Osteocyte (in vitro differentiated cells): ENCODE results near the gene AACS. TPM values are rescaled to one million over a fixed set of nuclear protein-coding genes. Genes with fewer than 3 reads are reported as not detected.

ENCODE experiments used
- DNase-seq: peaks from one replicate; pipeline ENCODE4 v3.0.0; 2021; ENCODE audit warnings: mixed read lengths; ENCODE audit not compliant: unreplicated experiment; ENCODE audit errors: extremely low spot score
- H3K27ac Mint-ChIP-seq: one replicate; pipeline ENCODE4 v1.8.0; 2021; ENCODE audit warnings: mild to moderate bottlenecking, mixed read lengths; ENCODE audit not compliant: unreplicated experiment
- H3K27me3 Mint-ChIP-seq: one replicate; pipeline ENCODE4 v1.8.0; 2021; ENCODE audit warnings: mixed read lengths; ENCODE audit not compliant: unreplicated experiment
- H3K36me3 Mint-ChIP-seq: one replicate; pipeline ENCODE4 v1.8.0; 2021; ENCODE audit warnings: mixed read lengths; ENCODE audit not compliant: unreplicated experiment
- H3K4me1 Mint-ChIP-seq: one replicate; pipeline ENCODE4 v1.8.0; 2021; ENCODE audit warnings: mixed read lengths; ENCODE audit not compliant: unreplicated experiment
- H3K4me3 Mint-ChIP-seq: one replicate; pipeline ENCODE4 v1.8.0; 2021; ENCODE audit warnings: mild to moderate bottlenecking, moderate library complexity, mixed read lengths; ENCODE audit not compliant: unreplicated experiment
- H3K9me3 Mint-ChIP-seq: one replicate; pipeline ENCODE4 v1.8.0; 2021; ENCODE audit warnings: mixed read lengths; ENCODE audit not compliant: unreplicated experiment
- CTCF ChIP-seq: fragments of 200-600 bp; sonication (generic); IDR thresholded peaks from 2 replicates; pipeline ENCODE4 v1.5.0; 2021; ENCODE audit warnings: antibody characterized with exemption, mild to moderate bottlenecking, moderate library complexity
- total RNA-seq: library from RNA; stranded (reverse); gene quantifications from 2 replicates; pipeline ENCODE4 v1.2.1, GENCODE V29; 2021

AACS gene
- total RNA-seq, 1 donor from 2014 or later, result 22.0 TPM

GRCh38 chr12:125180144-125180543 is 114.9 kb downstream of the AACS start:
- Mint-ChIP-seq H3K36me3 (no peaks in the 10 kb centered on the region), H3K27me3 (peaks cover 28% of the 10 kb centered on the region), H3K9me3 (no peaks in the 10 kb centered on the region), H3K27ac (no peak overlapping the region), H3K4me1 (peaks cover 4% of the 10 kb centered on the region), H3K4me3 (no peak overlapping the region)
- no peak for DNase-seq
- TF ChIP-seq CTCF, result no peak

GRCh38 chr12:125181107-125181506 is 115.9 kb downstream of the AACS start:
- TF ChIP-seq CTCF, result no peak
- H3K9me3 Mint-ChIP-seq, result no peaks in the 10 kb centered on the region
- no peak overlapping the region for H3K27ac Mint-ChIP-seq
- no peak for DNase-seq
- H3K27me3 Mint-ChIP-seq, result peaks cover 31% of the 10 kb centered on the region
- no peaks in the 10 kb centered on the region for H3K36me3 Mint-ChIP-seq
- H3K4me1 Mint-ChIP-seq, result peaks cover 10% of the 10 kb centered on the region
- H3K4me3 Mint-ChIP-seq, result no peak overlapping the region

GRCh38 chr12:125183187-125184067 is 118.2 kb downstream of the AACS start:
- Mint-ChIP-seq H3K4me1 (peaks cover 18% of the 10 kb centered on the region), H3K36me3 (no peaks in the 10 kb centered on the region), H3K4me3 (peak overlapping the region; percentile 12), H3K27ac (no peak overlapping the region), H3K27me3 (peaks cover 37% of the 10 kb centered on the region), H3K9me3 (no peaks in the 10 kb centered on the region)
- peak; percentile 97 for TF ChIP-seq CTCF
- peak; percentile 93 for DNase-seq

GRCh38 chr12:125184213-125184967 is 119.2 kb downstream of the AACS start:
- Mint-ChIP-seq H3K4me3 (no peak overlapping the region), H3K27me3 (peaks cover 39% of the 10 kb centered on the region), H3K9me3 (no peaks in the 10 kb centered on the region)

More at GRCh38 chr12:125184213-125184967, 119.2 kb downstream of the AACS start:
- Mint-ChIP-seq H3K36me3 (no peaks in the 10 kb centered on the region), H3K27ac (no peak overlapping the region), H3K4me1 (peaks cover 18% of the 10 kb centered on the region)
- no peak for TF ChIP-seq CTCF
- DNase-seq, result no peak
